Neuronal stem cell (in vitro differentiated cells): ENCODE data around the gene CD68.

Experiments
- DNase-seq: peaks from one replicate; pipeline ENCODE4 v3.0.0-alpha.2; 2013; ENCODE audit warnings: low spot score
- H2AFZ ChIP-seq: one replicate; pipeline ENCODE4 v1.6.1; 2013; ENCODE audit warnings: mild to moderate bottlenecking, low read length, inconsistent platforms
- H2AK5ac ChIP-seq: 2 replicates; pipeline ENCODE4 v1.6.1; 2013; ENCODE audit warnings: low read depth, mild to moderate bottlenecking, inconsistent platforms, low read length, moderate library complexity, mixed read lengths
- H2BK120ac ChIP-seq: 2 replicates; pipeline ENCODE4 v1.6.1; 2013; ENCODE audit warnings: low read depth, mild to moderate bottlenecking, inconsistent platforms, low read length, moderate library complexity, mixed read lengths
- H2BK12ac ChIP-seq: one replicate; pipeline ENCODE4 v1.6.1; 2013; ENCODE audit warnings: low read length, inconsistent platforms
- H2BK15ac ChIP-seq: 2 replicates; pipeline ENCODE4 v1.6.1; 2013; ENCODE audit warnings: mild to moderate bottlenecking, low read length, inconsistent platforms, mixed read lengths
- H2BK5ac ChIP-seq: one replicate; pipeline ENCODE4 v1.6.1; 2013; ENCODE audit warnings: inconsistent platforms, mild to moderate bottlenecking, low read length, moderate library complexity
- H3K14ac ChIP-seq: one replicate; pipeline ENCODE4 v1.6.1; 2013; ENCODE audit warnings: low read length, inconsistent platforms
- H3K18ac ChIP-seq: 2 replicates; pipeline ENCODE4 v1.6.1; 2013; ENCODE audit warnings: low read length, inconsistent platforms
- H3K23ac ChIP-seq: 2 replicates; pipeline ENCODE4 v1.6.1; 2013; ENCODE audit warnings: low read depth, mild to moderate bottlenecking, mixed read lengths, low read length, inconsistent platforms; ENCODE audit not compliant: poor library complexity
- H3K27ac ChIP-seq: replicated peaks from 3 replicates; pipeline ENCODE4 v1.5.1; 2013; ENCODE audit warnings: low read length, inconsistent platforms
- H3K27me3 ChIP-seq, 3 experiments: 2 replicates each; pipeline ENCODE4 v1.6.1; 2013; ENCODE audit warnings: low read length in 3 of 3, mild to moderate bottlenecking in 2 of 3, inconsistent platforms in 1 of 3, low read depth in 1 of 3, mixed read lengths in 1 of 3, moderate library complexity in 1 of 3; ENCODE audit not compliant: control insufficient read depth in 3 of 3, insufficient read depth in 3 of 3
- H3K36me3 ChIP-seq, 2 donors: replicated peaks in 1 of 2; 2 replicates each; pipeline ENCODE4 v1.6.1; 2013; ENCODE audit warnings: low read length in 2 of 2; ENCODE audit not compliant: control insufficient read depth in 2 of 2, insufficient read depth in 2 of 2
- H3K4ac ChIP-seq: 2 replicates; pipeline ENCODE4 v1.6.1; 2013; ENCODE audit warnings: inconsistent platforms, mild to moderate bottlenecking, low read length, moderate library complexity
- H3K4me1 ChIP-seq, 2 donors: 1 replicate in 1 of 2; 2 replicates in 1 of 2; pipeline ENCODE4 v1.6.1; 2013; ENCODE audit warnings: low read length in 2 of 2, low read depth in 1 of 2; ENCODE audit not compliant: control insufficient read depth in 2 of 2, insufficient read depth in 1 of 2
- H3K4me2 ChIP-seq: one replicate; pipeline ENCODE4 v1.6.1; 2013; ENCODE audit warnings: mild to moderate bottlenecking, low read length, inconsistent platforms; ENCODE audit not compliant: insufficient read depth, poor library complexity, severe bottlenecking
- H3K4me3 ChIP-seq, 2 donors: 2 replicates each; pipeline ENCODE4 v1.5.1; 2013; ENCODE audit warnings: low read length in 2 of 2, mild to moderate bottlenecking in 2 of 2, inconsistent platforms in 1 of 2, moderate library complexity in 1 of 2
- H3K79me1 ChIP-seq: one replicate; pipeline ENCODE4 v1.6.1; 2013; ENCODE audit warnings: low read depth, mild to moderate bottlenecking, inconsistent platforms, low read length, moderate library complexity
- H3K9ac ChIP-seq: one replicate; pipeline ENCODE4 v1.6.1; 2013; ENCODE audit warnings: mild to moderate bottlenecking, low read depth, low read length, inconsistent platforms; ENCODE audit not compliant: poor library complexity
- H3K9me3 ChIP-seq, 2 donors: replicated peaks in 1 of 2; 2 replicates each; pipeline versions ENCODE3 to v1.6.1; 2013; ENCODE audit warnings: low read length in 2 of 2, mild to moderate bottlenecking in 2 of 2, inconsistent platforms in 1 of 2, low read depth in 1 of 2, mixed read lengths in 1 of 2, moderate library complexity in 1 of 2; ENCODE audit not compliant: control insufficient read depth in 2 of 2, insufficient read depth in 1 of 2
- H4K8ac ChIP-seq: one replicate; pipeline ENCODE4 v1.6.1; 2013; ENCODE audit warnings: low read depth, mild to moderate bottlenecking, inconsistent platforms, low read length, moderate library complexity
- H4K91ac ChIP-seq: one replicate; pipeline ENCODE4 v1.6.1; 2013; ENCODE audit warnings: low read length, low read depth, mild to moderate bottlenecking, inconsistent platforms; ENCODE audit not compliant: poor library complexity
- WGBS, 2 donors: extraction: QIAGEN DNeasy Blood & Tissue Kit; methylation state at CpG; one replicate each; pipeline ENCODE4 v1.1.7; 2013; ENCODE audit warnings: missing lambda C conversion rate in 2 of 2, mixed read lengths in 1 of 2; ENCODE audit not compliant: insufficient read length in 2 of 2, insufficient replicate concordance in 1 of 2; ENCODE audit errors: extremely low coverage in 2 of 2; 5-methylcytosine and 5-hydroxymethylcytosine counted together

CD68 gene

DNA sequence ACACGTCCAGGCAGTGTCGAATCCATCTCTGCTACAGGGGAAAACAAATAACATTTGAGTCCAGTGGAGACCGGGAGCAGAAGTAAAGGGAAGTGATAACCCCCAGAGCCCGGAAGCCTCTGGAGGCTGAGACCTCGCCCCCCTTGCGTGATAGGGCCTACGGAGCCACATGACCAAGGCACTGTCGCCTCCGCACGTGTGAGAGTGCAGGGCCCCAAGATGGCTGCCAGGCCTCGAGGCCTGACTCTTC lies 7.2 kb upstream of the CD68 start:
- H2AK5ac ChIP-seq = no peak overlapping the region
- no peak overlapping the region for H2BK120ac ChIP-seq
- no peak overlapping the region for H4K8ac ChIP-seq
- no peak overlapping the region for H2BK12ac ChIP-seq
- H3K4me3 ChIP-seq = peak overlapping the region; percentile 66 to 75
- no peak overlapping the region for H2BK5ac ChIP-seq
- H3K14ac ChIP-seq = no peak overlapping the region
- H3K36me3 ChIP-seq = peaks cover 54 to 72% of the 10 kb centered on the region in 2 donors
- H2AFZ ChIP-seq = peak overlapping the region; percentile 62
- H2BK15ac ChIP-seq = no peak overlapping the region
- H3K27ac ChIP-seq = peak overlapping the region; percentile 69
- peaks cover 14% of the 10 kb centered on the region for H3K79me1 ChIP-seq
- H3K27me3 ChIP-seq = no peaks in the 10 kb centered on the region
- peak overlapping the region; percentile 49 for H3K4me2 ChIP-seq
- H3K9ac ChIP-seq = no peak overlapping the region
- DNase-seq = no peak
- no CpG with 5 or more reads among the region's 11 CpGs for WGBS, 2 donors
- peaks cover 14% of the 10 kb centered on the region in 2 donors for H3K4me1 ChIP-seq
- peak overlapping the region; percentile 95 for H3K23ac ChIP-seq
- no peak overlapping the region for H3K18ac ChIP-seq
- H3K4ac ChIP-seq = no peak overlapping the region
- H4K91ac ChIP-seq = no peak overlapping the region
- H3K9me3 ChIP-seq = peaks cover 0 to 3% of the 10 kb centered on the region in 2 donors

DNA sequence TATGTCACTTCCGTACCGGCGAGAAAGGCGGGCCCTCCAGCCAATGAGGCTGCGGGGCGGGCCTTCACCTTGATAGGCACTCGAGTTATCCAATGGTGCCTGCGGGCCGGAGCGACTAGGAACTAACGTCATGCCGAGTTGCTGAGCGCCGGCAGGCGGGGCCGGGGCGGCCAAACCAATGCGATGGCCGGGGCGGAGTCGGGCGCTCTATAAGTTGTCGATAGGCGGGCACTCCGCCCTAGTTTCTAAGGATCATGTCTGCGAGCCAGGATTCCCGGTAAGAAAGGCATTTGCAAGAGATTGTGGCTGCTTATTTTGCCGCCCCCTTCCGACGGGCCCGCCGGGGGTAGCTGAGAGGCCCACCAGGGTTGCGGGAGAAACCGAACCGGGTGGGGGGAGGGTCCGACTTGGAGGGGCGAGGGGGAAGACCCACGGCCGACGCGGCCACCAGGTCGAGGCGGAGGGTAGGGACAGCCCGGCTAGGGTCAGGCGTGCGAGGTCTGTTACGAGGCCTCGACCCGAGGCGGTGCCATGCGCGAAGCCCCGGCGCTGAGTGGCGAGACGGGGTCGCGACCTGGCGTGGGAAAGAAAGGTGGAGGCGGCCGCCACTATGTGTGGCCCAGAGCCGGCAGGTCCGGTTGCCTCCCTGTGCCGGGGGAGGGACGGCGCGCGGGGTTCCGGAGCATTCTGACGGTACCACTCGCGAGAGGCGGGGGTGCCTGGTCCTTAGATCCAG lies 6.7 kb upstream of the CD68 start:
- H3K36me3 ChIP-seq = peaks cover 57 to 72% of the 10 kb centered on the region in 2 donors

DNA sequence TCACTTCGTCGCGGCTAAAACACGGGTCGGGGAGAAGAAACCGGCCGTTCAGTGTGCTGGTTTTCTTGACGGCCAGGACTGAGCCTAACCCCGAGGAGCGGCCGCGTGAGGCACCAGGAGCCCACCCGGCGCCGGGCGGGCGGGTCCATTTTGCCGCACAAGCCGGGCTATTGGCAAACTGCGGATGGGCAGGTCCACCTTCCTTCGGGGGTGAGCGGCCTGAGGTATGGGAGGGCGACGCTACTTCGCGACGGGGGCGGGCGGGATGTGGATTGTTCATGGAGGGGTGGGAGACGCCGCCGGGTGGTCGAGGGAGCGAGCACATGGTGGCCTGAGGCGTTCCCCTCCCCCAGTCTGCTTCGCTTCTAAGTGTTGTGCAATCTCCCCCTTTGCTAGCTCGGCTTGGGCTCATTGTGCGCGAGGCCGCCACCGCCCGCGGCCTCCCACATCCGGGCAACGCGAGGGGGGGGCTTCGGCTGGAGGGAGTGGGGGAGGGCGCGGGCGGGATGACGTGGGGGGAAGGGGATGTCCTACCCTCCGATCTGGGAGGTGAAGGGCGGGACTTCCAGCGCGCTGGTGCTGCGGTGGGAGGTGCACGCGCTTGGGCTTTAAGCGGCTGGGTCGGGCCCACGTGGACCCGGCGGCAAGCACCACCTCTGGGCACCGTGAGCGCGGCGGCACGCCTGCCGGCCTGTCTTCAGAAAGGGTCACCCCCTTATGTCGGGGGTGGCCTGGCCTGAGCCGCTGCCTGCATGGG lies 5.9 kb upstream of the CD68 start:
- peak overlapping the region; percentile 70 for H2BK5ac ChIP-seq
- peak overlapping the region; percentile 98 to 100 for H3K4me3 ChIP-seq
- peak overlapping the region; percentile 90 for H3K4ac ChIP-seq
- peaks cover 61 to 77% of the 10 kb centered on the region in 2 donors for H3K36me3 ChIP-seq
- peaks cover 14% of the 10 kb centered on the region for H3K79me1 ChIP-seq
- peaks cover 14% of the 10 kb centered on the region in 2 donors for H3K4me1 ChIP-seq
- H3K14ac ChIP-seq = peak overlapping the region; percentile 91
- peak overlapping the region; percentile 53 for H2BK120ac ChIP-seq
- peaks cover 0 to 3% of the 10 kb centered on the region in 2 donors for H3K9me3 ChIP-seq
- peak overlapping the region; percentile 95 for H3K23ac ChIP-seq
- peak overlapping the region; percentile 18 for H2BK12ac ChIP-seq
- no peaks in the 10 kb centered on the region for H3K27me3 ChIP-seq
- peak overlapping the region; percentile 100 for H3K9ac ChIP-seq
- no peak overlapping the region for H2BK15ac ChIP-seq
- peak overlapping the region; percentile 67 for H3K4me2 ChIP-seq
- peak; percentile 84 for DNase-seq
- peak overlapping the region; percentile 73 for H3K27ac ChIP-seq
- no peak overlapping the region for H4K8ac ChIP-seq
- no CpG with 5 or more reads among the region's 71 CpGs for WGBS, 2 donors
- peak overlapping the region; percentile 94 for H4K91ac ChIP-seq
- H3K18ac ChIP-seq = peak overlapping the region; percentile 98
- H2AFZ ChIP-seq = no peak overlapping the region
- peak overlapping the region; percentile 99 for H2AK5ac ChIP-seq

More for the DNA sequence above, 6.7 kb upstream of the CD68 start:
- Histone ChIP-seq H3K4me1 (peaks cover 14% of the 10 kb centered on the region in 2 donors), H2BK5ac (peak overlapping the region; percentile 70), H3K4me3 (peak overlapping the region; percentile 98 to 100), H3K9me3 (peaks cover 0 to 3% of the 10 kb centered on the region in 2 donors), H3K23ac (peak overlapping the region; percentile 95), H4K8ac (no peak overlapping the region), H3K79me1 (peaks cover 14% of the 10 kb centered on the region), H2BK120ac (peak overlapping the region; percentile 53), H2BK15ac (peak overlapping the region; percentile 70), H3K9ac (peak overlapping the region; percentile 100), H2AK5ac (peak overlapping the region; percentile 99), H2BK12ac (peak overlapping the region; percentile 18), H4K91ac (peak overlapping the region; percentile 94), H3K4me2 (peak overlapping the region; percentile 40), H3K14ac (peak overlapping the region; percentile 91), H3K27me3 (no peaks in the 10 kb centered on the region), H2AFZ (no peak overlapping the region), H3K18ac (peak overlapping the region; percentile 98), H3K27ac (peak overlapping the region; percentile 73), H3K4ac (peak overlapping the region; percentile 90)
- no CpG with 5 or more reads among the region's 73 CpGs for WGBS, 2 donors
- peak; percentile 99 for DNase-seq
